ENCODE results near the gene HEATR3. TPM values are rescaled to one million over a fixed set of nuclear protein-coding genes. Genes with fewer than 3 reads are reported as not detected.

Gene HEATR3, protein sequence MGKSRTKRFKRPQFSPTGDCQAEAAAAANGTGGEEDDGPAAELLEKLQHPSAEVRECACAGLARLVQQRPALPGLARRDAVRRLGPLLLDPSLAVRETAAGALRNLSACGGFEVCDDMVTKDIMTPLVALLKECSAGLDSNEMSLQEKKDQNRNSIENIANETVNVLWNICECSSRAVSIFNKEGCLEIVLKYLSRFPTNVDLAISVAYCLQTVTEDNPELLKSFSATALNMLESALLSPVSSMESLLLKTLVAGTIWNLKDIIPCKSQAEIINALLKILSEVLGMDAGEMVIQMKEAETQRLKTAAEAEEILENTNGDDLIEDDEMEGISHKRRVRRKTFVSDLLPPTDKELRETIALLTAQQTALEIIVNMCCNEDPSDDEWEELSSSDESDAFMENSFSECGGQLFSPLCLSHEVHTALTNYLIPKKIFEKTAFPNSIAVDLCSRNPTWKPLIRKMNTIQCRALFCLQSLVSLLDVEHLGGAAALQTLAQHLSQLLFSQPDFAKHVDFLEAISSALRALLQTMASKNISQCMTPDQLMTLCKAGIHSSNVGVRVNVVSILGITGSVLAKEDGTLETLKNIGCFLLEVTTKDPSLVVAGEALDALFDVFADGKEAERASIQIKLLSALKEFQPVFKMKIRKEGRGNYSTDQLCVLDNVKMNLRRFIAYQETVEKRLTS
- total RNA-seq (10 to 100 TPM in 1 of 6 donors, 1 to 10 TPM in 5; 4.2 to 12.2 (median 9.0) TPM), polyA plus RNA-seq (1 to 10 TPM; 2.5 to 6.5 TPM)

DNA sequence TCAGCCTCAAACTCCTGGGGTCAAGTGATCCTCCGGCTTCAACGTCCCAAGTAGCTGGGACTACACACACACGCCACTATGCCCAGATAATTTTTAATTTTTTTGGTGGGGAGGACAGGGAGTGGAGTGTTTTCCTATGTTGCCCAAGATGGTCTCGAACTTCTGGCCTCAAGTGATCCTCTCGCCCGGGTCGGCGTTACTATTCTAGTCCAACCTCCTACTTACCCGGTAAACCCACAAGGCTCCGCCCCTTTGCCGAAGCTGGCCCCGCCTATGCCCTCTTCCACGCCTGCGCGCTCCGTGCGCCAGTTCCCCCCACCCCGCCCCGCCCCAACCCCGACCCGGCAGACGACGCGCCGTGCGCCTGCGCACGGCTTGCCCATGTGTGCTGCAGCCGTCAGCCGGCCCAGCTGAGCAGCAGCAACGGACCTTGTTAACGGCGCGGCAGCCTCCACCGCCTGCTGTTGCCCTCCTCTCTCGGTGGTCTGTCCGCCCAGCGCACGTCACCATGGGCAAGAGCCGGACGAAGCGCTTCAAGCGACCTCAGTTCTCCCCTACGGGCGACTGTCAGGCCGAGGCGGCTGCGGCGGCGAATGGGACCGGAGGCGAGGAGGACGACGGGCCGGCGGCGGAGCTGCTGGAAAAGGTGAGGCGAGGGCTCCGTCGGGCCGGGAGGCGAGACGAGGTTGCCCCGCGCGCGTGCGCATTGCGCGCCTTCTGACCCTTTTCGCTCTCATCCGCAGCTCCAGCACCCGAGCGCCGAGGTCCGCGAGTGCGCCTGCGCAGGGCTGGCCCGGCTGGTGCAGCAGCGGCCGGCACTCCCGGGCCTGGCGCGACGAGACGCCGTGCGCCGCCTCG, at the start of gene HEATR3:
HEATR3 (plus strand) TSS at position 347 of the 858 bp plus-strand sequence; CDS start at position 509, 162 bp downstream.
- H3K4me1 ChIP-seq = peaks cover 0 to 17% (median 9%) of the 10 kb centered on the region in 3 donors
- TF ChIP-seq, protein P1, sequence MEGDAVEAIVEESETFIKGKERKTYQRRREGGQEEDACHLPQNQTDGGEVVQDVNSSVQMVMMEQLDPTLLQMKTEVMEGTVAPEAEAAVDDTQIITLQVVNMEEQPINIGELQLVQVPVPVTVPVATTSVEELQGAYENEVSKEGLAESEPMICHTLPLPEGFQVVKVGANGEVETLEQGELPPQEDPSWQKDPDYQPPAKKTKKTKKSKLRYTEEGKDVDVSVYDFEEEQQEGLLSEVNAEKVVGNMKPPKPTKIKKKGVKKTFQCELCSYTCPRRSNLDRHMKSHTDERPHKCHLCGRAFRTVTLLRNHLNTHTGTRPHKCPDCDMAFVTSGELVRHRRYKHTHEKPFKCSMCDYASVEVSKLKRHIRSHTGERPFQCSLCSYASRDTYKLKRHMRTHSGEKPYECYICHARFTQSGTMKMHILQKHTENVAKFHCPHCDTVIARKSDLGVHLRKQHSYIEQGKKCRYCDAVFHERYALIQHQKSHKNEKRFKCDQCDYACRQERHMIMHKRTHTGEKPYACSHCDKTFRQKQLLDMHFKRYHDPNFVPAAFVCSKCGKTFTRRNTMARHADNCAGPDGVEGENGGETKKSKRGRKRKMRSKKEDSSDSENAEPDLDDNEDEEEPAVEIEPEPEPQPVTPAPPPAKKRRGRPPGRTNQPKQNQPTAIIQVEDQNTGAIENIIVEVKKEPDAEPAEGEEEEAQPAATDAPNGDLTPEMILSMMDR (IDR thresholded peaks at IDR 0.05) = no peak
- 2 to 3% methylated on average over 59 to 91 of the region's 91 CpGs for WGBS, 2 donors
- peak within 1 kb of the TSS; percentile 80 to 99 (median 96) for H3K4me3 ChIP-seq
- DNase-seq = peak; percentile 90 to 98 (median 97)
- H3K27me3 ChIP-seq = no peaks in the 10 kb centered on the region
- no peaks in the 10 kb centered on the region for H3K9me3 ChIP-seq
- ATAC-seq = peak; percentile 92 to 97 (median 94)
- intact Hi-C loops (cut with DNase I) = no loop called here
- peak within 1 kb of the TSS; percentile 90 to 97 (median 94) for H3K27ac ChIP-seq
- no peaks in the 10 kb centered on the region for H3K36me3 ChIP-seq
- no peak for FAIRE-seq

DNA sequence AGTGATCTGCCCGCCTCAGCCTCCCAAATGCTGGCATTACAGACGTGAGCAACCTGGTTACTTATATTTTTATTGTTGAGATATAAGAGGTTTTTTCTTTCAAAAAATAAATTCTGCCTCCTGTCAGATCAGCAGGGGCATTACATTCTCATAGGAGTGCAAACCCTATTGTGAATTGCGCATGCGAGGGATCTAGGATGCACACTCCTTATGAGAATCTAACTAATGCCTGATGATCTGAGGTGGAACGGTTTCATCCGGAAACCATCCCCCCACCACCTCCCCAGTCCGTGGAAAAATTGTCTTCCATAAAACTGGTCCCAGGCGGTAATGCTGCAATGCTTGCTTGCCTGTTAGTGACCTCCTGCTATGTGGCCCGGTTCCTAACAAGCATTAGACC, 48.2 kb upstream of the HEATR3 start:
- TF ChIP-seq, protein P1 (IDR thresholded peaks at IDR 0.05) = no peak
- intact Hi-C loops (cut with DNase I) = no loop called here
- no peak for FAIRE-seq

DNA sequence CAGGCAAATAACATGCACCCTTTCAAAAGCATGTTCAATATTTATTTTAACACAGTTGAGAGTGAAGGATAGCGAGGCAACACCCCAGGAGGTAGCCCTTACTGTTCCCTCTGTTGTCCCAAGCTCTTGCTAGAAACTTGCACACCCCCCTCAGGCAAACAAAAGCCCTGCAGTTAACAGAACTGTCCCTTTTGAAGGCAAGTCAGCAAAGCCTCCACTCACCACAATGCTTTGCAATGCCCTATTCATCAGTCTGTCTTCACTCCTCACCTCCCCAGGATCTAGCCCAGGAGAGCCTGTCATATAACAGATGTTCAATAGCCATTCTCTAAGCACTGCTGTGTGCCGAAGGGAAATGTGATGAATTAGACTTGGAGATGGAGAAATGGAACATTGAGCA, 44.2 kb upstream of the HEATR3 start:
- no peaks in the 10 kb centered on the region for H3K9me3 ChIP-seq
- DNase-seq (no peak), FAIRE-seq (no peak), ATAC-seq (no peak)
- H3K4me3 ChIP-seq = no peak overlapping the region
- WGBS, 2 donors = 26% methylated on average over 2 of the region's 2 CpGs
- no peaks in the 10 kb centered on the region for H3K36me3 ChIP-seq
- TF ChIP-seq, protein P1 (IDR thresholded peaks at IDR 0.05) = no peak
- peaks cover 4 to 6% (median 6%) of the 10 kb centered on the region in 3 donors for H3K4me1 ChIP-seq
- intact Hi-C loops (cut with DNase I) = no loop called here
- no peaks in the 10 kb centered on the region for H3K27me3 ChIP-seq
- no peak overlapping the region for H3K27ac ChIP-seq

More for the DNA sequence above, 48.2 kb upstream of the HEATR3 start:
- Histone ChIP-seq H3K27me3 (no peaks in the 10 kb centered on the region), H3K9me3 (no peaks in the 10 kb centered on the region), H3K36me3 (no peaks in the 10 kb centered on the region), H3K4me3 (no peak overlapping the region), H3K4me1 (no peaks in the 10 kb centered on the region), H3K27ac (no peak overlapping the region)
- ATAC-seq = no peak
- WGBS, 2 donors = 70 to 80% methylated on average over 9 of the region's 9 CpGs
- no peak for DNase-seq

DNA sequence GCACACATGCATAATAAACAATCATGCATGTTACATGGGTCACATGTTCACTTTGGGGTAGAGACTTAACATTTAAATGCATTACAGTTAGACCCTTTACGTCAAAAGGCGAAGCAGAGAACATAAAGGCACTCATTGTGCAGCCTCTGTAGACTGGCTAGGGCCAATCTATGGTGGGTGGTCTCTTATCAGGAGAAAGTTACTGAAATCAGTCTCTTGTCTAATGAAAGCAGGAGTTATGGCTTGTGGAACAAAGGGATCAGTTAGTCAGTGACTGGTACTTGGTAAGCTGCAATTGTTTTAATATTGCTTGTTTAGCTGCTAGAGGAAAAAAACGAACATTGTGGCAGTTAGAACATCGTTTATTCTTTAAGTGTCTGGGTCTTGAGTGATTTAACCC, 42.1 kb upstream of the HEATR3 start:
- 39 to 42% methylated on average over 4 of the region's 4 CpGs for WGBS, 2 donors
- intact Hi-C loops (cut with DNase I) = no loop called here
- Histone ChIP-seq H3K27me3 (no peaks in the 10 kb centered on the region), H3K9me3 (no peaks in the 10 kb centered on the region), H3K36me3 (no peaks in the 10 kb centered on the region), H3K27ac (no peak overlapping the region), H3K4me1 (peaks cover 10 to 14% (median 11%) of the 10 kb centered on the region in 3 donors), H3K4me3 (no peak overlapping the region)
- no peak for ATAC-seq
- TF ChIP-seq, protein P1 (IDR thresholded peaks at IDR 0.05) = no peak
- FAIRE-seq = no peak
- no peak for DNase-seq

Data from pancreas (tissue), 10 donors.